Rectal smooth muscle tissue (tissue), 1 donor: ENCODE results near the gene PHETA1.

ENCODE experiments used
- H3K27ac ChIP-seq: one replicate; pipeline ENCODE4 v1.7.0; 2013; ENCODE audit warnings: low read depth, low read length, inconsistent platforms
- H3K27me3 ChIP-seq: one replicate; pipeline ENCODE4 v1.7.0; 2013; ENCODE audit warnings: low read length; ENCODE audit not compliant: control insufficient read depth, insufficient read depth
- H3K36me3 ChIP-seq: one replicate; pipeline ENCODE4 v1.7.0; 2013; ENCODE audit warnings: low read length; ENCODE audit not compliant: control insufficient read depth, insufficient read depth
- H3K4me1 ChIP-seq: one replicate; pipeline ENCODE4 v1.7.0; 2013; ENCODE audit warnings: low read length; ENCODE audit not compliant: control insufficient read depth, insufficient read depth
- H3K4me3 ChIP-seq: one replicate; pipeline ENCODE4 v1.7.0; 2013; ENCODE audit warnings: low read length
- H3K9ac ChIP-seq: one replicate; pipeline ENCODE4 v1.7.0; 2013; ENCODE audit warnings: low read length

The PHETA1 gene

GRCh38 chr12:111316671-111317070 is 52.2 kb downstream of the PHETA1 start:
- Histone ChIP-seq H3K27ac (no peak overlapping the region), H3K27me3 (no peaks in the 10 kb centered on the region), H3K9ac (no peak overlapping the region), H3K4me1 (no peaks in the 10 kb centered on the region), H3K4me3 (no peak overlapping the region), H3K36me3 (no peaks in the 10 kb centered on the region)

GRCh38 chr12:111314953-111315539 is 53.8 kb downstream of the PHETA1 start:
- H3K4me3 ChIP-seq = no peak overlapping the region
- H3K27ac ChIP-seq = no peak overlapping the region
- no peaks in the 10 kb centered on the region for H3K4me1 ChIP-seq
- no peaks in the 10 kb centered on the region for H3K27me3 ChIP-seq
- H3K9ac ChIP-seq = no peak overlapping the region
- H3K36me3 ChIP-seq = no peaks in the 10 kb centered on the region

- Histone ChIP-seq H3K36me3 (no peaks in the 10 kb centered on the region), H3K4me3 (no peak overlapping the region), H3K4me1 (no peaks in the 10 kb centered on the region), H3K27ac (no peak overlapping the region), H3K27me3 (no peaks in the 10 kb centered on the region), H3K9ac (no peak overlapping the region)
Observed at GRCh38 chr12:111313833-111314259, 55.0 kb downstream of the PHETA1 start.

GRCh38 chr12:111312708-111313107 is 56.2 kb downstream of the PHETA1 start:
- no peaks in the 10 kb centered on the region for H3K27me3 ChIP-seq
- H3K4me1 ChIP-seq = no peaks in the 10 kb centered on the region
- H3K36me3 ChIP-seq = no peaks in the 10 kb centered on the region
- H3K4me3 ChIP-seq = no peak overlapping the region
- H3K27ac ChIP-seq = no peak overlapping the region
- H3K9ac ChIP-seq = no peak overlapping the region

GRCh38 chr12:111312016-111312415 is 56.9 kb downstream of the PHETA1 start:
- no peaks in the 10 kb centered on the region for H3K27me3 ChIP-seq
- H3K36me3 ChIP-seq = no peaks in the 10 kb centered on the region
- H3K4me1 ChIP-seq = no peaks in the 10 kb centered on the region
- no peak overlapping the region for H3K9ac ChIP-seq
- no peak overlapping the region for H3K4me3 ChIP-seq
- H3K27ac ChIP-seq = no peak overlapping the region

GRCh38 chr12:111311011-111311410 is 57.9 kb downstream of the PHETA1 start:
- Histone ChIP-seq H3K27me3 (no peaks in the 10 kb centered on the region), H3K4me1 (no peaks in the 10 kb centered on the region), H3K9ac (no peak overlapping the region), H3K36me3 (no peaks in the 10 kb centered on the region), H3K27ac (no peak overlapping the region), H3K4me3 (no peak overlapping the region)
